Endothelial cell (in vitro differentiated cells): ENCODE measurements around the gene AKT3. TPM values are rescaled to one million over a fixed set of nuclear protein-coding genes. Genes with fewer than 3 reads are reported as not detected.

Experiments used
- DNase-seq: peaks from one replicate; pipeline ENCODE4 v3.0.0; 2021; ENCODE audit warnings: low spot score
- H3K27ac Mint-ChIP-seq: one replicate; pipeline ENCODE4 v1.8.0; 2021; ENCODE audit warnings: mixed read lengths, inconsistent platforms; ENCODE audit not compliant: unreplicated experiment
- H3K27me3 Mint-ChIP-seq: one replicate; pipeline ENCODE4 v1.8.0; 2021; ENCODE audit warnings: mild to moderate bottlenecking, moderate library complexity, mixed read lengths, inconsistent platforms; ENCODE audit not compliant: unreplicated experiment
- H3K36me3 Mint-ChIP-seq: one replicate; pipeline ENCODE4 v1.8.0; 2021; ENCODE audit warnings: mild to moderate bottlenecking, low read depth, mixed read lengths, inconsistent platforms; ENCODE audit not compliant: unreplicated experiment
- H3K4me1 Mint-ChIP-seq: one replicate; pipeline ENCODE4 v1.8.0; 2021; ENCODE audit warnings: mild to moderate bottlenecking, mixed read lengths, inconsistent platforms; ENCODE audit not compliant: unreplicated experiment
- H3K4me3 Mint-ChIP-seq: one replicate; pipeline ENCODE4 v1.8.0; 2021; ENCODE audit warnings: mild to moderate bottlenecking, mixed read lengths, inconsistent platforms; ENCODE audit not compliant: unreplicated experiment
- H3K9me3 Mint-ChIP-seq: one replicate; pipeline ENCODE4 v1.8.0; 2021; ENCODE audit warnings: mixed read lengths, inconsistent platforms; ENCODE audit not compliant: unreplicated experiment
- CTCF ChIP-seq: fragments of 200-600 bp; sonication (generic); IDR thresholded peaks from one replicate; pipeline ENCODE4 v1.5.0; 2021; ENCODE audit warnings: antibody characterized with exemption; ENCODE audit not compliant: unreplicated experiment
- total RNA-seq: library from RNA; stranded (reverse); fragmentation: NEBNext Ultra II Directional; extraction: Animal tissue kit (Norgen Biotek cat#: 25700); gene quantifications from one replicate; pipeline ENCODE4 v1.2.1, GENCODE V29; 2021; ENCODE audit not compliant: unreplicated experiment

AKT3 gene
- total RNA-seq, 1 donor from 2014 or later: 87.3 TPM

DNA sequence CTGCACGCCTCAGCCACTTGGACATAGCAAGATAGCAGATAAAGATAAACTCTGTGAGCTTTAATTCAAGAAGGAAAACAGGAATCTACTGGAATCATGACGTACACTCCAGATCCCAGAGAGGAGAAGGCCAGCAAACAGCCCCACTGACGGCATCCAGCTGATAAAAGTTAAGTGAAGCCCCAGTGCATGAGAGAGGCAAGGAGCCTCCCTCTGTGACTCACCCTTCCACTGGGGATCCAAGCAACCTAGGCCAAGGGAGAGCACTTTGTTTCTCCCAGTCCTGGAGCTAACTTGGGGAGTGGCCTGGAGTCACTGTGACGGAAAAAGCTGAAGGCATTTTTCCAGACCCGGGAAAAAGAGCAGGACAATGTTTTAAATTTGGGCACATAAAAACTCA, 270.0 kb downstream of the AKT3 start:
- H3K27me3 Mint-ChIP-seq: peaks cover under 1% of the 10 kb centered on the region
- H3K4me3 Mint-ChIP-seq: no peak overlapping the region
- no peak overlapping the region for H3K27ac Mint-ChIP-seq
- no peak for DNase-seq
- no peaks in the 10 kb centered on the region for H3K9me3 Mint-ChIP-seq
- peaks cover 5% of the 10 kb centered on the region for H3K36me3 Mint-ChIP-seq
- TF ChIP-seq CTCF: no peak
- H3K4me1 Mint-ChIP-seq: no peaks in the 10 kb centered on the region

DNA sequence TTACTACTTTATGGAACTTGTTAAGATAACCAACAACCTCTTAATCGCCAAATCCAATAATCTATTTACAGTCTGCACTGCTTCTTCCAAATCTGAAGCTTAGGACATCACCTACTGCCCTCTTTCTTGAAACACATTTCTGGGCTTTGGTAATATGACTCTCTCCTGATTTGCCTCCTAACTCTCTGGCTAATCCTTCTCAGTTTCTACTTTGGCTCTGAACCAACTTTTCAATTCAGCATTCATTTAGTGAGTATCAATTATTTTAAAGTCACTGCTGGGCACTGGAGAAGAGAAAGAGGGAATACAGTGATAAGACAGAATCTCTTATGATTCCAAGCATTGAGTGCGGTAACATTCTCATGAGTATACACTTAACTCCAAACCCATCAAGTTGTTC, 275.0 kb downstream of the AKT3 start:
- H3K4me1 Mint-ChIP-seq: no peaks in the 10 kb centered on the region
- H3K27ac Mint-ChIP-seq: no peak overlapping the region
- H3K27me3 Mint-ChIP-seq: no peaks in the 10 kb centered on the region
- no peak for DNase-seq
- no peak for TF ChIP-seq CTCF
- H3K9me3 Mint-ChIP-seq: no peaks in the 10 kb centered on the region
- peaks cover 3% of the 10 kb centered on the region for H3K36me3 Mint-ChIP-seq
- no peak overlapping the region for H3K4me3 Mint-ChIP-seq

- no peaks in the 10 kb centered on the region for H3K36me3 Mint-ChIP-seq
- no peak for TF ChIP-seq CTCF
- H3K4me3 Mint-ChIP-seq: no peak overlapping the region
- no peaks in the 10 kb centered on the region for H3K4me1 Mint-ChIP-seq
- no peaks in the 10 kb centered on the region for H3K9me3 Mint-ChIP-seq
- no peak for DNase-seq
- H3K27ac Mint-ChIP-seq: no peak overlapping the region
- no peaks in the 10 kb centered on the region for H3K27me3 Mint-ChIP-seq
These were observed 277.1 kb downstream of the AKT3 start for GRCh38 chr1:243572940-243573339.

DNA sequence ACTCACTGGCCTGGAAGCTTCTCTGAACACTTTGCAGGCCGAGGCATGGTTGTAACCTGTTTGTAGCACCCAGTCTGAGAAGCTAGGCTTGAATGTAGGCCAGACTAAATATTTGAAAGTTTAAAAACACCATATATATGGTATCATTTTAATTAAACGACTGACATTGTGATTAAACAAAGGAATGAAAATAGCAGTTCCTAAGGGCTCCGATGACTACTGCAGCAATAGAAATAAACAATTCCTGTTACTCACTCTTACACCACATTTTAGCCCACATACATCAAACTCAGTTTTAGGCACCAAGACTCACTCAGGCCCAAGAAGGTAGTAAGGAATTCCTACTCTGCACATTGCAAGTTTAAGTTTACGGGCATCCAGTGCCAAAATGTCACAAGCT, 281.2 kb downstream of the AKT3 start:
- no peak for DNase-seq
- Mint-ChIP-seq H3K4me3 (no peak overlapping the region), H3K36me3 (no peaks in the 10 kb centered on the region), H3K4me1 (no peaks in the 10 kb centered on the region), H3K27ac (no peak overlapping the region), H3K27me3 (no peaks in the 10 kb centered on the region), H3K9me3 (no peaks in the 10 kb centered on the region)
- TF ChIP-seq CTCF: no peak

GRCh38 chr1:243564814-243565213, 285.2 kb downstream of the AKT3 start:
- H3K27ac Mint-ChIP-seq: no peak overlapping the region
- TF ChIP-seq CTCF: no peak
- no peak for DNase-seq
- peaks cover 14% of the 10 kb centered on the region for H3K36me3 Mint-ChIP-seq
- peaks cover 4% of the 10 kb centered on the region for H3K4me1 Mint-ChIP-seq
- no peaks in the 10 kb centered on the region for H3K27me3 Mint-ChIP-seq
- no peaks in the 10 kb centered on the region for H3K9me3 Mint-ChIP-seq
- H3K4me3 Mint-ChIP-seq: no peak overlapping the region
